Epithelial cell of proximal tubule (primary cell): ENCODE results near the gene GRID2IP. TPM values are rescaled to one million over a fixed set of nuclear protein-coding genes. Genes with fewer than 3 reads are reported as not detected.

Experiments used
- DNase-seq: peaks from one replicate; pipeline ENCODE4 v3.0.0-alpha.2; 2011; ENCODE audit warnings: low read depth
- H3K4me3 ChIP-seq: 2 replicates; pipeline ENCODE4 v1.5.1; 2011; ENCODE audit warnings: low read depth, mild to moderate bottlenecking, low read length
- total RNA-seq: library from RNA; depleted of rRNA; stranded (reverse); fragments of >200 nt; gene quantifications from 2 replicates; pipeline ENCODE4 v1.2.3, GENCODE V29; 2015
- TF ChIP-seq, protein P1 (sequence below): conservative IDR thresholded peaks from 2 replicates; pipeline ENCODE4 v1.5.1; 2012; ENCODE audit warnings: low read depth, mild to moderate bottlenecking, low read length

Gene GRID2IP
- total RNA-seq, 1 donor from 2014 or later = not detected

DNA sequence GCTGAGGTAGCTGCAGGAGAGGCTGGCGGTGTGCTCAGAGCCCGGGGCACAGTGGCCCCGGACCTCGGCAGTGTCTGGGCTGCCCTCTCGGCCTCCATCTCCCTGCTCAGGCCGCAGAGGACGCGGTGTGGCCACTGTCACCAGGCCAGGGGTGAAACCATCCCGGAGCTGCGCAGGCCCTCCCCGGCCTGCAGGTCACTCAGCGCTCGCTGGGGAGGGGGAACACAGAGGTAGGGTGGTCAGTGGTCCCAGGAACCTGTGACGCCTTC is 53.7 kb downstream of the GRID2IP start:
- no peak for DNase-seq
- TF ChIP-seq, protein P1, sequence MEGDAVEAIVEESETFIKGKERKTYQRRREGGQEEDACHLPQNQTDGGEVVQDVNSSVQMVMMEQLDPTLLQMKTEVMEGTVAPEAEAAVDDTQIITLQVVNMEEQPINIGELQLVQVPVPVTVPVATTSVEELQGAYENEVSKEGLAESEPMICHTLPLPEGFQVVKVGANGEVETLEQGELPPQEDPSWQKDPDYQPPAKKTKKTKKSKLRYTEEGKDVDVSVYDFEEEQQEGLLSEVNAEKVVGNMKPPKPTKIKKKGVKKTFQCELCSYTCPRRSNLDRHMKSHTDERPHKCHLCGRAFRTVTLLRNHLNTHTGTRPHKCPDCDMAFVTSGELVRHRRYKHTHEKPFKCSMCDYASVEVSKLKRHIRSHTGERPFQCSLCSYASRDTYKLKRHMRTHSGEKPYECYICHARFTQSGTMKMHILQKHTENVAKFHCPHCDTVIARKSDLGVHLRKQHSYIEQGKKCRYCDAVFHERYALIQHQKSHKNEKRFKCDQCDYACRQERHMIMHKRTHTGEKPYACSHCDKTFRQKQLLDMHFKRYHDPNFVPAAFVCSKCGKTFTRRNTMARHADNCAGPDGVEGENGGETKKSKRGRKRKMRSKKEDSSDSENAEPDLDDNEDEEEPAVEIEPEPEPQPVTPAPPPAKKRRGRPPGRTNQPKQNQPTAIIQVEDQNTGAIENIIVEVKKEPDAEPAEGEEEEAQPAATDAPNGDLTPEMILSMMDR = no peak
- no peak overlapping the region for H3K4me3 ChIP-seq

DNA sequence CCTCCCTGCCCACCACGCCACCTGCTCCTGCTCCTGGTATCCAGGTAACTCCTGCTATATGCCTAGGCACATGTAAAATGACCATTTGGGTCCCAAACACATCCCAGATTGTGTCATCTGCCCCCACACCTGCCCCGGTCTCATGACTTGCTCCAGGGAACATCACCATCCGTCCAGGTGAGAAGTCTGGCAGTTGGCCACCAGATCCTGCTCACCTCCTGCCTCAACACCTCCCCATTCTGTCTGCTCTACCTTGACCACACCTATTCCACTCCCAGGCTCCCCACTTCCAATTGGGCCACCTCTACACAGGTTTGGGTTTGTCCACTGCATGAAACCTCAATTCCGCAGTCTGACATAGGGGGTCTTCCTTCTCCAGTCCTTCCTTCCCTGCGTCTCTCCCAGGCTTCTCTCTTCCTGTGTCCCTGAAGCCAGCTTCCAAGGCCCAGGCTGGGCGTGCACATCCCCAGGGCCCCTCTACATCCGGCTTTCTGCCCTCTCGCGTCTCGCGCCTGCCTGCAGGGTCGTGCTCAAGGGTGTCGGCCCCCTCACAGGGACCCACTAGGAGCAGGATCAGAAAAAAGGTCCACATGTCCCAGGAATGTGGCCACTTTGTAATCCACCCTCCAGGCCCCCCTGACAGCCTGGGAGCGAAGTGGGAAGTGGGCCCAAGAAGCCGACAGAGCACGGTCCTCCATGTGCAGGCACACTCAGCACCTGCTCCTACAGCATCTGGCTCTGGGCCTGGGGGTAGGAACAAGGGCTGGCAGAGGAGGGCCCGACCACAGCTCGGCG is 54.2 kb downstream of the GRID2IP start:
- no peak for DNase-seq
- TF ChIP-seq, protein P1 = no peak
- H3K4me3 ChIP-seq = no peak overlapping the region

DNA sequence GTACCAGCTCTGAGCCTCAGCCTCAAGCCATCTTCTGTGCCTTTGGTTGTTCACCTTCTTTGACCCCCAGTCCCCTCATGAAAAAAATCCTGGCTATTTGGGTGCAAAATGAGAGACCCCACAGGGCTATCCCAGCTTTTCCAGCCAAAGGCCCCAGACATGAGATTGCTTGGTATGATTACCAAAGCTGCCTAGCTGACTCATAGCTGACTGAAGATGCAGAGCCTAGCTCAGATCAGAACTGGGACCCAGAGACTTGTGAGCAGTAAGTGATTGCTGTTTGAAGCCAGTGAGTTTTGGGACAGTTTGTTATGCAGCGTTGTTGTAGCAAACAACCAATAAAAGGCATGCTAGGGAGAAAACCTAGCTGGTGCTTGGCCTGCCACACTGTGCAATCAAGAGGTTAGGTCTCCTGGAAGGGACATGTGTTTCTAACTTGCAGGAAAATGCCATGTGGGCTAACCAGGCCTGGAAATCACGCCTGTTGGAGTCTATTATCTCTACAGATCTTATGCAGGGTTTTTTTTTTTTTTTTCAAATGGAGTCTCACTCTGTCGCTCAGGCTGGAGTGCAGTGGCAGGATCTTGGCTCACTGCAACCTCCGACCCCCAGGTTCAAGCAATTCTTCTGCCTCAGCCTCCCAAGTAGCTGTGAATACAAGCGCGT is 55.5 kb downstream of the GRID2IP start:
- DNase-seq = no peak
- TF ChIP-seq, protein P1 = no peak

DNA sequence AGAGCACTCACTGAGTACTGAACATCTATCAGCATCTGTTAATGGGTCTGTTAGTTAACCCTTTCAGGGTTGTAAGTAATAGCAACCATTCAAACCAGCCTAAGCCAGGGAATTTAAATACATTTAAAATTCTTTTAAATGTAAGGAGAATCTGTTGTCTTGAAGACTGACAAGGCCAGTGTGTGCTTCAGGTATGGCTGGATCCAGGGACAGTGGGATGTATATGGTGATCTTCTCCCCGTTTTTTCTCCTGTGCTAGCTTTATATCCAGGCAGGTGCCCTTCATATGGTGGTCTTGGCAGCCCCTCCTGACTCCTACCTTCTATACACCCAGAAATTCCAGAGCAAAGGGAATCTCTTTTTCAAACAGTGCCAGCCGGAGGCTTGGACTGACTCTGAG is 56.9 kb downstream of the GRID2IP start:
- DNase-seq = no peak
- no peak overlapping the region for H3K4me3 ChIP-seq
- TF ChIP-seq, protein P1 = no peak

More for the DNA sequence above, 55.5 kb downstream of the GRID2IP start:
- H3K4me3 ChIP-seq = no peak overlapping the region

DNA sequence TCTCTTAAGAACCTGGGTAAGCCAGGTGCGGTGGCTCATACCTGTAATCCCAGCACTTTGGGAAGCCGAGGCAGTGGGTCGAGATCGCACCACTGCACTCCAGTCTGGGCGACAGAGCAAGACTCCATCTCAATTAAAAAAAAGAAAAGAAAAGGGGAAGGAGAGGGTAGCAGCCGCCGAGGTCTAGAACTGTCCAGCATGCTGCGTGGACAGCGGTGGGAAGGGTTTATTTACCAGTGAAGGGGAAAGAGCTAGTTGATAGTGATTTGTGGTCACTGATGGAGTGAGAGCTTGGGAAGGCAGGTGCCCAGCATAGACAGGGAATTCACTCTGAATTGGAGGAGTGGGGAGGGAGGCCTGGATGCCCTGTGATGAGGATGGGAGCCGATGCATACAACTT is 60.1 kb downstream of the GRID2IP start:
- H3K4me3 ChIP-seq = no peak overlapping the region
- TF ChIP-seq, protein P1 = no peak
- no peak for DNase-seq

DNA sequence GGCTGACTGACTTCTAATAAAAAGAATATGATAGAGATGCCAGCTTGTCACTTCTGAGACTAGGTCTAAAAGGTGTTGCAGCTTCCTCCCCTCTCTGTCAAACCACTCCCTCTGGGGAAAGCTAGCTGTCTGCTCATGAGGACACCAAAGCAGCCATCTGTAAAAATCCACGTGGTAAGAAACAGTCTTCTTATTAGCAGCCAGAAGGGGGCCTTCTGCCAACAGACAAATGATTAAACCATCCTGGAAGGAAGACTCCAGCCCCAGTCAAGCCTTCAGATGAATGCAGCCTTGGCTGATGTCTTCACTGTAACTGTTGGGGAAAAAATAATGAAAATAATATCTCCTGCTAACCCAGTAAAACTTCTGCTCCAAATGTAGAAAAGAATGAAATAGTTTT is 61.6 kb downstream of the GRID2IP start:
- no peak overlapping the region for H3K4me3 ChIP-seq
- DNase-seq = no peak
- TF ChIP-seq, protein P1 = no peak

DNA sequence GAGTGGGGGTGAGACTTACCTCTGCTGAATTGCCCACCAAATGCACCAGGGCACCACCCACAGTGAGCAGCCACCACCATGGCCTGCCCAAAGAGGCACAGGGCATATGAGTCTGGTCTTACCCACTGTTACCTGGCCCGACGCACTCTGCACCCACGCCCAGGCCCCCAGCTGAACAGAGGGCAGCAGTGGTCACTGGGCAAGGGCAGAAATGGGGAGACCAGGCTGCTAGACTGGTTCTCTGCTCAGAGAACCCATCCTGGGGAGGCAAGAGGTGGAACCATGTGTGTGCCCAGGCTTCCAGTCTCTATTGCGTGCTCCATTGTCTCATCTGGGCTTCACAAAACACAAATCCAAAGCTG is 64.1 kb downstream of the GRID2IP start:
- no peak for DNase-seq
- H3K4me3 ChIP-seq = no peak overlapping the region
- TF ChIP-seq, protein P1 = no peak
